IMR-90 (cell line): ENCODE results near the gene FGF12. TPM values are rescaled to one million over a fixed set of nuclear protein-coding genes. Genes with fewer than 3 reads are reported as not detected.

Experiments
- ATAC-seq: fragments of 200-7000 bp; cut with Tn5 transposase; 2 replicates; pipeline ENCODE4 v1.9.1; 2020; ENCODE audit warnings: low read depth, mild to moderate bottlenecking, moderate library complexity
- BruUV-seq: library from RNA; stranded (reverse); fragments of 400-500 nt; replicated peaks from 2 replicates; lab custom pipeline; 2021; lab: Mats Ljungman, UMichigan
- CTCF ChIA-PET: fragments of 300-600 bp; formaldehyde crosslinking; extraction: SDS; loops from one replicate; lab custom pipeline; 2021; ENCODE audit warnings: antibody characterized with exemption; lab: Yijun Ruan, JAX
- POLR2A ChIA-PET: fragments of 300-600 bp; sonication (Branson Sonifier 250); formaldehyde crosslinking; loops from one replicate; lab custom pipeline; 2022; ENCODE audit warnings: antibody characterized with exemption; ENCODE audit not compliant: unreplicated experiment; lab: Charles Lee
- DNase-seq: peaks from one replicate; pipeline ENCODE4 v3.0.0; 2013
- H2AFZ ChIP-seq: replicated peaks from 2 replicates; pipeline ENCODE3; 2013; ENCODE audit warnings: low read length, mild to moderate bottlenecking; ENCODE audit not compliant: poor library complexity
- H2AK5ac ChIP-seq: 2 replicates; pipeline ENCODE4 v1.6.1; 2013; ENCODE audit warnings: low read depth, low read length, inconsistent platforms
- H2AK9ac ChIP-seq: replicated peaks from 2 replicates; pipeline ENCODE3; 2013; ENCODE audit warnings: mild to moderate bottlenecking, low read depth, low read length, moderate library complexity; ENCODE audit not compliant: poor library complexity
- H2BK120ac ChIP-seq: 2 replicates; pipeline ENCODE4 v1.6.1; 2013; ENCODE audit warnings: low read depth, low read length, inconsistent platforms
- H2BK15ac ChIP-seq: 3 replicates; pipeline ENCODE4 v1.6.1; 2013; ENCODE audit warnings: low read depth, low read length, inconsistent platforms
- H2BK20ac ChIP-seq: 2 replicates; pipeline ENCODE4 v1.6.1; 2013; ENCODE audit warnings: low read depth, mild to moderate bottlenecking, inconsistent platforms, low read length, moderate library complexity
- H2BK5ac ChIP-seq: 2 replicates; pipeline ENCODE4 v1.6.1; 2013; ENCODE audit warnings: mild to moderate bottlenecking, low read depth, low read length, inconsistent platforms; ENCODE audit not compliant: poor library complexity, severe bottlenecking
- H3K14ac ChIP-seq: replicated peaks from 2 replicates; pipeline ENCODE4 v1.6.1; 2013; ENCODE audit warnings: low read depth, low read length, inconsistent platforms
- H3K18ac ChIP-seq: 2 replicates; pipeline ENCODE4 v1.6.1; 2013; ENCODE audit warnings: low read depth, low read length, control low read depth
- H3K23ac ChIP-seq: 2 replicates; pipeline ENCODE4 v1.6.1; 2013; ENCODE audit warnings: low read depth, low read length, inconsistent platforms
- H3K27ac ChIP-seq: 2 replicates; pipeline ENCODE4 v1.5.1; 2013; ENCODE audit warnings: mild to moderate bottlenecking, control low read depth, low read length; ENCODE audit not compliant: insufficient read depth
- H3K27me3 ChIP-seq: 2 replicates; pipeline ENCODE4 v1.6.1; 2013; ENCODE audit warnings: low read length; ENCODE audit not compliant: control insufficient read depth, insufficient read depth
- H3K36me3 ChIP-seq: 2 replicates; pipeline ENCODE4 v1.6.1; 2013; ENCODE audit warnings: low read length, mixed read lengths; ENCODE audit not compliant: control insufficient read depth, insufficient read depth
- H3K4ac ChIP-seq: 2 replicates; pipeline ENCODE4 v1.6.1; 2013; ENCODE audit warnings: low read depth, low read length, inconsistent platforms
- H3K4me1 ChIP-seq: 2 replicates; pipeline ENCODE4 v1.6.1; 2013; ENCODE audit warnings: low read length, mixed read lengths; ENCODE audit not compliant: control insufficient read depth, insufficient read depth
- H3K4me2 ChIP-seq: 2 replicates; pipeline ENCODE4 v1.6.1; 2013; ENCODE audit warnings: low read depth, mild to moderate bottlenecking, control low read depth, low read length, moderate library complexity
- H3K4me3 ChIP-seq: 2 replicates; pipeline ENCODE4 v1.5.1; 2013; ENCODE audit warnings: low read depth, mild to moderate bottlenecking, control low read depth, low read length, moderate library complexity; ENCODE audit not compliant: insufficient read depth
- H3K56ac ChIP-seq: 2 replicates; pipeline ENCODE4 v1.6.1; 2013; ENCODE audit warnings: low read length, inconsistent platforms; ENCODE audit not compliant: insufficient read depth; ENCODE audit errors: extremely low read depth
- H3K79me1 ChIP-seq, 2 experiments: 2 replicates each; pipeline ENCODE4 v1.6.1; 2013; ENCODE audit warnings: low read length in 2 of 2, inconsistent platforms in 1 of 2, low read depth in 1 of 2
- H3K9ac ChIP-seq: 2 replicates; pipeline ENCODE4 v1.6.1; 2013; ENCODE audit warnings: low read depth, low read length, control low read depth
- H3K9me1 ChIP-seq: 2 replicates; pipeline ENCODE4 v1.6.1; 2013; ENCODE audit warnings: low read length, inconsistent platforms; ENCODE audit not compliant: insufficient read depth
- H3K9me3 ChIP-seq: 2 replicates; pipeline ENCODE4 v1.6.1; 2013; ENCODE audit warnings: low read length; ENCODE audit not compliant: control insufficient read depth, insufficient read depth
- H4K20me1 ChIP-seq: 2 replicates; pipeline ENCODE4 v1.6.1; 2013; ENCODE audit warnings: low read length, inconsistent platforms; ENCODE audit not compliant: insufficient read depth
- H4K5ac ChIP-seq: 2 replicates; pipeline ENCODE4 v1.6.1; 2013; ENCODE audit warnings: mild to moderate bottlenecking, low read depth, low read length, control low read depth
- H4K8ac ChIP-seq, 2 experiments: 2 replicates each; pipeline ENCODE4 v1.6.1; 2013; ENCODE audit warnings: low read depth in 2 of 2, low read length in 2 of 2, control low read depth in 1 of 2, inconsistent platforms in 1 of 2
- H4K91ac ChIP-seq: 2 replicates; pipeline ENCODE4 v1.6.1; 2013; ENCODE audit warnings: low read depth, low read length, inconsistent platforms; ENCODE audit not compliant: insufficient read depth
- BHLHE40 ChIP-seq: fragments of 150-350 bp; IDR thresholded peaks from 2 replicates; pipeline ENCODE4 v1.6.1; 2016; ENCODE audit warnings: mild to moderate bottlenecking, low read depth, low read length
- CEBPB ChIP-seq: IDR thresholded peaks from 2 replicates; pipeline ENCODE4 v1.6.1; 2012; ENCODE audit warnings: low read depth, low read length, improper control_type of control experiment
- CHD1 ChIP-seq: IDR thresholded peaks from 2 replicates; pipeline ENCODE4 v1.6.1; 2012; ENCODE audit warnings: low read depth, low read length, improper control_type of control experiment
- CTCF ChIP-seq: conservative IDR thresholded peaks from 2 replicates; pipeline ENCODE4 v1.5.1; 2012; ENCODE audit warnings: mild to moderate bottlenecking, low read depth, low read length, improper control_type of control experiment
- FOS ChIP-seq: fragments of 150-350 bp; IDR thresholded peaks from 2 replicates; pipeline ENCODE4 v1.6.1; 2016; ENCODE audit warnings: low read depth, low read length
- MAFK ChIP-seq: IDR thresholded peaks from 2 replicates; pipeline ENCODE4 v1.6.1; 2012; ENCODE audit warnings: low read depth, low read length, improper control_type of control experiment
- MAZ ChIP-seq: IDR thresholded peaks from 2 replicates; pipeline ENCODE4 v1.6.1; 2012; ENCODE audit warnings: low read depth, mild to moderate bottlenecking, low read length, improper control_type of control experiment, moderate library complexity, borderline replicate concordance
- MXI1 ChIP-seq: IDR thresholded peaks from 2 replicates; pipeline ENCODE4 v1.6.1; 2012; ENCODE audit warnings: low read depth, mild to moderate bottlenecking, low read length, moderate library complexity, borderline replicate concordance
- NFE2L2 ChIP-seq: fragments of 150-350 bp; IDR thresholded peaks from 2 replicates; pipeline ENCODE4 v1.6.1; 2016; ENCODE audit warnings: low read depth, mild to moderate bottlenecking, low read length
- POLR2A ChIP-seq: IDR thresholded peaks from 2 replicates; pipeline ENCODE4 v1.6.1; 2012; ENCODE audit warnings: mild to moderate bottlenecking, low read depth, low read length
- RAD21 ChIP-seq: IDR thresholded peaks from 2 replicates; pipeline ENCODE4 v1.6.1; 2012; ENCODE audit warnings: low read length, improper control_type of control experiment
- RFX5 ChIP-seq: IDR thresholded peaks from 2 replicates; pipeline ENCODE4 v1.8.0; 2012; ENCODE audit warnings: low read depth, mild to moderate bottlenecking, low read length, moderate library complexity
- SMC3 ChIP-seq: fragments of 150-350 bp; IDR thresholded peaks from 2 replicates; pipeline ENCODE4 v1.6.1; 2016; ENCODE audit warnings: low read depth, mild to moderate bottlenecking, antibody characterized with exemption, low read length, moderate library complexity
- USF2 ChIP-seq: fragments of 150-350 bp; IDR thresholded peaks from 2 replicates; pipeline ENCODE4 v1.6.1; 2017; ENCODE audit warnings: mild to moderate bottlenecking, antibody characterized with exemption, low read length, low read depth
- WGBS, 2 experiments: methylation state at CpG; one replicate each; pipeline versions ENCODE4 v1.1.5 to v1.1.7; 2013; ENCODE audit warnings: missing lambda C conversion rate in 2 of 2; ENCODE audit not compliant: insufficient read length in 1 of 2; ENCODE audit errors: extremely low coverage in 2 of 2; 5-methylcytosine and 5-hydroxymethylcytosine counted together
- dilution Hi-C: fragments of 300-500 bp; cut with HindIII; formaldehyde crosslinking; loops from one replicate; pipeline ENCODE4 v1.14.3; 2018; ENCODE audit warnings: low sequenced_read_pairs; ENCODE audit not compliant: unreplicated experiment
- in situ Hi-C: fragments of 300-500 bp; cut with MboI; formaldehyde crosslinking; loops from 3 replicates; pipeline ENCODE4 v1.14.3; 2019; ENCODE audit warnings: low sequenced_read_pairs, inconsistent platforms, mixed read lengths
- intact Hi-C: fragments of 100-400 bp; cut with micrococcal nuclease; formaldehyde crosslinking; loops from 2 replicates; pipeline ENCODE4 v1.10.0; 2022
- polyA plus RNA-seq, 3 experiments: library from polyadenylated mRNA; depleted of rRNA; stranded (reverse); fragments of >200 nt; gene quantifications; 2 replicates each; pipeline ENCODE4 v1.2.3, GENCODE V29; 2012; ENCODE audit warnings: low replicate concordance in 1 of 3
- total RNA-seq: library from RNA; depleted of rRNA; stranded (reverse); fragments of >200 nt; gene quantifications from 2 replicates; pipeline ENCODE4 v1.2.3, GENCODE V29; 2012

FGF12 gene
- total and polyA plus RNA-seq, 2 of the 4 experiments (the other 2 are of a cell fraction): not detected

- Histone ChIP-seq H3K23ac (no peak overlapping the region), H4K91ac (no peak overlapping the region), H3K27me3 (no peaks in the 10 kb centered on the region), H3K4ac (no peak overlapping the region), H4K5ac (no peak overlapping the region), H3K9me1 (no peaks in the 10 kb centered on the region), H3K4me1 (no peaks in the 10 kb centered on the region), H3K36me3 (no peaks in the 10 kb centered on the region), H2AFZ (no peak overlapping the region), H3K4me3 (no peak overlapping the region), H2BK120ac (no peak overlapping the region), H3K9ac (no peak overlapping the region), H2BK20ac (no peak overlapping the region), H3K27ac (no peak overlapping the region), H3K14ac (no peak overlapping the region), H3K79me1 (no peaks in the 10 kb centered on the region), H3K4me2 (no peak overlapping the region), H2BK5ac (no peak overlapping the region), H3K9me3 (no peaks in the 10 kb centered on the region; the same call in 1 of the 2 replicates), H3K56ac (no peak overlapping the region), H2AK9ac (no peak overlapping the region), H4K8ac (no peak overlapping the region), H4K20me1 (no peaks in the 10 kb centered on the region), H2BK15ac (no peak overlapping the region), H2AK5ac (no peak overlapping the region), H3K18ac (no peak overlapping the region)
- DNase-seq: no peak
- POLR2A ChIA-PET: no interaction called here
- in situ Hi-C loops: no loop called here
- no TSS peak for BruUV-seq
- intact Hi-C loops: no loop called here
- TF ChIP-seq MXI1: no peak
- TF ChIP-seq MAFK: no peak
- no peak for TF ChIP-seq CTCF
- no peak for TF ChIP-seq USF2
- no peak for TF ChIP-seq CEBPB
- no peak for TF ChIP-seq CHD1
- no peak for TF ChIP-seq RAD21
- TF ChIP-seq RFX5: no peak
- TF ChIP-seq POLR2A: no peak
- TF ChIP-seq SMC3: no peak
- TF ChIP-seq NFE2L2: no peak
- no peak for TF ChIP-seq BHLHE40
- TF ChIP-seq MAZ: no peak
- no peak for TF ChIP-seq FOS
- dilution Hi-C loops: no loop called here
- no CpG with 5 or more reads among the region's 2 CpGs for WGBS, 2 experiments
- CTCF ChIA-PET: no interaction called here
- no peak for ATAC-seq
These were observed 129.8 kb downstream of the FGF12 start for GRCh38 chr3:192597506-192597905.
